ENCODE data around the gene CDC25B. TPM values are rescaled to one million over a fixed set of nuclear protein-coding genes. Genes with fewer than 3 reads are reported as not detected.

Gene CDC25B
- total RNA-seq, 4 donors from 2014 or later, result 13.2 to 72.8 (median 25.5) TPM

- peak overlapping the region; percentile 84 to 85 for H3K27ac ChIP-seq
- H3K36me3 ChIP-seq, result no peaks in the 10 kb centered on the region
- intact Hi-C loops (cut with DNase I; ENCODE audit: low total_unique reads), result loop anchor here (5.0 kb wide), 1 partner anchor 37 kb away; the partner anchor contains the start of gene AP5S1
- H3K27me3 ChIP-seq, result no peaks in the 10 kb centered on the region
- peak overlapping the region; percentile 24 to 69 for H3K4me3 ChIP-seq
- H3K9me3 ChIP-seq, result no peaks in the 10 kb centered on the region
- H3K4me1 ChIP-seq, result peaks cover 4 to 23% of the 10 kb centered on the region in 2 donors
- DNase-seq, result no peak
- TF ChIP-seq POLR2A (IDR thresholded peaks at IDR 0.05), result no peak
- TF ChIP-seq CTCF (IDR thresholded peaks at IDR 0.05), result no peak
These were observed 11.3 kb upstream of the CDC25B start for GRCh38 chr20:3784863-3785239.

GRCh38 chr20:3785240-3786125 lies 10.6 kb upstream of the CDC25B start:
- Histone ChIP-seq H3K27me3 (no peaks in the 10 kb centered on the region), H3K36me3 (no peaks in the 10 kb centered on the region), H3K27ac (peak overlapping the region; percentile 84 to 85), H3K4me3 (peak overlapping the region; percentile 24 to 69), H3K4me1 (peaks cover 4 to 23% of the 10 kb centered on the region in 2 donors), H3K9me3 (no peaks in the 10 kb centered on the region)
- DNase-seq, result no peak
- intact Hi-C loops (cut with DNase I; ENCODE audit: low total_unique reads), result loop anchor here (5.0 kb wide), 1 partner anchor 37 kb away; the partner anchor contains the start of gene AP5S1
- TF ChIP-seq POLR2A (IDR thresholded peaks at IDR 0.05) (no peak), CTCF (IDR thresholded peaks at IDR 0.05) (no peak)

- Histone ChIP-seq H3K4me3 (peak overlapping the region; percentile 24 to 69), H3K4me1 (peaks cover 4 to 20% of the 10 kb centered on the region in 2 donors), H3K9me3 (no peaks in the 10 kb centered on the region), H3K27me3 (no peaks in the 10 kb centered on the region), H3K36me3 (no peaks in the 10 kb centered on the region), H3K27ac (peak overlapping the region; percentile 84 to 85)
- TF ChIP-seq CTCF (IDR thresholded peaks at IDR 0.05), result no peak
- TF ChIP-seq POLR2A (IDR thresholded peaks at IDR 0.05), result no peak
- intact Hi-C loops (cut with DNase I; ENCODE audit: low total_unique reads), result loop anchor here (5.0 kb wide), 1 partner anchor 36 kb away; the partner anchor contains the start of gene AP5S1
- DNase-seq, result peak in 1 of 2 donors; percentile 54
These were observed 10.0 kb upstream of the CDC25B start for GRCh38 chr20:3786126-3786484.

- Histone ChIP-seq H3K4me1 (peaks cover 4 to 18% of the 10 kb centered on the region in 2 donors), H3K27ac (peak within 1 kb of the TSS; percentile 84 to 85), H3K4me3 (peak within 1 kb of the TSS; percentile 26 to 69), H3K9me3 (no peaks in the 10 kb centered on the region), H3K27me3 (no peaks in the 10 kb centered on the region), H3K36me3 (no peaks in the 10 kb centered on the region)
- DNase-seq, result peak; percentile 84 to 92
- intact Hi-C loops (cut with DNase I; ENCODE audit: low total_unique reads), result loop anchor here (5.0 kb wide), 1 partner anchor 36 kb away; the partner anchor contains the start of gene AP5S1
- TF ChIP-seq CTCF (IDR thresholded peaks at IDR 0.05) (peak; percentile 61 to 96 (median 89)), POLR2A (IDR thresholded peaks at IDR 0.05) (peak in 1 of 2 donors; percentile 34)
These were observed 9.3 kb upstream of the CDC25B start, which contains the start of gene CENPB for GRCh38 chr20:3786665-3787323. Gene CENPB (minus strand): TSS chr20:3786740. CDS start chr20:3786483, 257 bp downstream.
